HAP-1 (cell line): ENCODE data around the gene ADM.

Experiments
- DNase-seq, 2 experiments: peaks; one replicate each; pipeline ENCODE4 v3.0.0-alpha.2; 2016 to 2020; ENCODE audit warnings: low spot score in 2 of 2
- H3K27me3 ChIP-seq: fragments of 250-450 bp; sonication (Bioruptor Pico); 2 replicates; pipeline ENCODE4 v1.5.1; 2020; ENCODE audit warnings: low read depth, mild to moderate bottlenecking, moderate library complexity
- H3K36me3 ChIP-seq: fragments of 250-450 bp; sonication (Bioruptor Pico); replicated peaks from 2 replicates; pipeline ENCODE4 v1.5.1; 2020; ENCODE audit warnings: mild to moderate bottlenecking
- H3K4me1 ChIP-seq: fragments of 250-450 bp; sonication (Bioruptor Pico); 2 replicates; pipeline ENCODE4 v1.5.1; 2020; ENCODE audit warnings: mild to moderate bottlenecking
- H3K4me3 ChIP-seq: fragments of 250-450 bp; sonication (Bioruptor Pico); 2 replicates; pipeline ENCODE4 v1.5.1; 2020; ENCODE audit warnings: mild to moderate bottlenecking, moderate library complexity
- H3K9me3 ChIP-seq: fragments of 250-450 bp; sonication (Bioruptor Pico); 2 replicates; pipeline ENCODE4 v1.5.1; 2020; ENCODE audit warnings: mild to moderate bottlenecking, moderate library complexity
- in situ Hi-C: fragments of 300-500 bp; cut with MboI; formaldehyde crosslinking; loops from 3 replicates; pipeline ENCODE4 v1.14.3; 2020; ENCODE audit warnings: low sequenced_read_pairs, inconsistent platforms, mixed read lengths

ADM gene

DNA sequence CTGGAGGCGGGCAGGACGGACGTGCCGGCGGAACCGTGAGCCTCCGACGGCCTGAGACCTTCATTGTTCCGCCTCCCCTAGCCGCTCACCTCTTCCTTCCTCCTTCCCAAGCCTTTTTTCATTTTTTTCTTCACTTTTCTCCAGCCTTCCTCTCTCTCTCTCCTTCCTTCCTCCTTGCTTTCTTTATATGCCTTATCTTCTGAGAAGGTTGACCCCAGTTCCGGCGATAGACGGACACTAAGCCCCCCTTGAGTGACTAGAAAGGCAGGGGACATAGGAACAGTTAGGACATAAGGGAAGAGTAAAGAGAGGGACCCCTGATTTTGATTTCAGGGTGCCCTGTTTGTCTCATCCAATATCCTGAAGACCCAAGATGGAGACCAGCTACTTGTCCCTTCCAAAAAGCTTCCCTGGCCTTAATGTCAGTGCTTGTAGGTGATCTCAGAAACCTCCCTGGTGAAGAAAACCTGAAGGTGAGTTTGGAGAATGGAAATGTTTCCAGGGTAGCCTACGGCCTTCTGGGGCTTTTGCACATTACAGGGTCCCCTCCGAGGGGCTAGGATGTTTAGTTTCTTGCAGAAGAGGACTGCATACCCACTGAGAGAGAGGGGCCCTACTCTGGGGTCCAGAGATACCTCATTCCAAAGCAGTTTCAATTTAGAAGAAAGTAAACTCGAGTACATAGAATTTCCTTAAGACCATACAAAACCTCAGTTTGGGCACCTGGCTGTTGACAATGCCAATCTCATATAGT, 3.5 kb downstream of the ADM start:
- DNase-seq, result no peak
- Histone ChIP-seq H3K4me3 (peak overlapping the region; percentile 67), H3K4me1 (peaks cover 3% of the 10 kb centered on the region), H3K9me3 (no peaks in the 10 kb centered on the region), H3K36me3 (peaks cover 9% of the 10 kb centered on the region), H3K27me3 (no peaks in the 10 kb centered on the region)
- in situ Hi-C loops, result loop anchor here (10.0 to 25.0 kb wide), 4 partner anchors 321 to 696 kb away; no protein-coding TSS in a partner anchor

DNA sequence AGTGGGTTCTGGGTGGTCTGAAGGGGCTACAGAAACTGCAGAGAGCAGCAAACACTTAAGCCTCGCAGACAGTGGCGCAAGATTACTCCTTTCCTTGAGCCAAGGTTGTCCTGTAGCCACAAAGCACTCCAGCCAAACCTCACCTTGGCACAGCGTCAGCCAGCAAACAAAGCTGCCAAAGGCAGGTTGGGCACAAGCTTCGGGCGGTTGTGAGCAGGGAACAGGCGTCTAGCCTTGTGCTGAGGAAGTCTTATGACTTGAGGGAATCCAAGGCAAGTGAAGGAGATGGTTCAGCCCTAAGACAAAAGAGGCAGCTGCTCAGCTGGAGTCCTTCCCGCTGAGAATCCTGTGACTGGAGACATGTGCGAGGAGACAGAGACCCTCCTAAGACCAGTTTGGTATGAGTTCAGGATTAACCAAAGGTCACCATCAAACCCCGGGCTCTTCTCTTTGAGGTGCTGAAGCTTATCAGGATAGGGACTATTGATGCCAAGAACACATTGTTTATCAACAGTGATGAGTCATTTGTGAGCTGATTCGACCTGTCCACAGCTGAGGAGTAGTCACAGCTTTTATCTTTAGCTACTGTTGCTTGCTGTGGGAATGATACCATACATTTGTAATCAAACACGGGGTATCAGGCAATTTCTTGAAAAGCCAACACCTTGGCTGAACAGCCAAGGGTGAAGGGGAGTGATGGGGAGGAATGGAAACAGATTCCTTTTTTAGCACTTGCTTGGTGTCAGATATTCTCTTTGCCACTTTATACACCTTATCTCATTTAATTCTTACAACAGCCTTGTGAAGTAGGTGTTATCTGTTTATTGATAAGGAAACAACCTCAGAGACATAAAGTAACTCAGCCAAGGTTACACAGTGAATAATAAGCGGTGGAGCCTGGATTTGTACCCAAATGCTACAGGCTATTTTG, 4.6 kb downstream of the ADM start:
- H3K4me1 ChIP-seq, result peaks cover 3% of the 10 kb centered on the region
- in situ Hi-C loops, result loop anchor here (10.0 to 25.0 kb wide), 4 partner anchors 322 to 697 kb away; no protein-coding TSS in a partner anchor
- H3K4me3 ChIP-seq, result no peak overlapping the region
- peaks cover 9% of the 10 kb centered on the region for H3K36me3 ChIP-seq
- H3K27me3 ChIP-seq, result no peaks in the 10 kb centered on the region
- H3K9me3 ChIP-seq, result no peaks in the 10 kb centered on the region
- no peak for DNase-seq

DNA sequence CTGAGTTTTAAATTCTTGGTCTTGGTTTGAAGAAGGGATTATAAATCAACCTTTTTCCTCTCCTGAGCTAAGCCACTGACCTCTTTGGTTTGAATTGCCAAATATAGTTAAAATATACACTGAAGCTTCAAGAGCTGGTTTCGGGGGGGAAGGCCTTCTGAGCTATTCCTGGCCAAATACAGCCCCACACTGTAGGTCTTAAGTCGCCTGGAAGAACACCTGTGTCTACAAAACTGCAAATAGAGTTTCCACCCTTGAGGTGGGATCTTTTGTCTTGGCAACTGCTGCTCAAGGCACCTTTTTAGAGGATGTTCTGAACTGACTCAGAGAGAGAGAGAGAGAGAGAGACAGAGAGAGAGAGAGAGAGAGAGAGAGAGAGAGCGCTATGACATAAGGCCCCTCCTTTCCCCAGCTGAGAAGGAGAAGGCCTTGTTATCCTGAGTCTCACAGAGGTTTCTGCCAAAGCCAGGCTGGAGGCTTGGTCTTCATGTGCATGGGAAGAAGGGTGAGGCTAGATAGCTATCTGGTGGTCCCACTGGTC, 5.5 kb downstream of the ADM start:
- Histone ChIP-seq H3K4me3 (no peak overlapping the region), H3K27me3 (no peaks in the 10 kb centered on the region), H3K9me3 (no peaks in the 10 kb centered on the region), H3K36me3 (peaks cover 9% of the 10 kb centered on the region), H3K4me1 (peaks cover 3% of the 10 kb centered on the region)
- in situ Hi-C loops, result loop anchor here (25.0 kb wide), 3 partner anchors 323 to 698 kb away; no protein-coding TSS in a partner anchor
- DNase-seq, result no peak

DNA sequence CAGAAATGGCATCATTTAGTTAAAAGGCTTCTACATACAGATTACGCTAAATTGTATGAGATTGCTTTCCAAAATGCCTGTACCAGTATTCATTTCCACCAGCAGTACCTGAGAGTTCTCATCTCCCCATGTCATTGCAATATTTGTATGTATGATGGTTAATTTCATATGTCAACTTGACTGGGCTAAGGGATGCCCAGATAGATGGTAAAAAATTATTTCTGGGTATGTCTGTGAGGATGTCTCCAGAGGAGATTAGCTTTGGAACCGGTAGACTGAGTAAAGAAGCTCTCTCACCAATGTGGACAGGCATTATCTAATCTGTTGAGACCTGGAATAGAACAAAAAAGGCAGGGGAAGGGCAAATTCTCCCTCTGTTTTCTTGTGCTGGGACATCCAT, 6.9 kb downstream of the ADM start:
- in situ Hi-C loops, result loop anchor here (25.0 kb wide), 3 partner anchors 325 to 700 kb away; no protein-coding TSS in a partner anchor
- no peaks in the 10 kb centered on the region for H3K36me3 ChIP-seq

DNA sequence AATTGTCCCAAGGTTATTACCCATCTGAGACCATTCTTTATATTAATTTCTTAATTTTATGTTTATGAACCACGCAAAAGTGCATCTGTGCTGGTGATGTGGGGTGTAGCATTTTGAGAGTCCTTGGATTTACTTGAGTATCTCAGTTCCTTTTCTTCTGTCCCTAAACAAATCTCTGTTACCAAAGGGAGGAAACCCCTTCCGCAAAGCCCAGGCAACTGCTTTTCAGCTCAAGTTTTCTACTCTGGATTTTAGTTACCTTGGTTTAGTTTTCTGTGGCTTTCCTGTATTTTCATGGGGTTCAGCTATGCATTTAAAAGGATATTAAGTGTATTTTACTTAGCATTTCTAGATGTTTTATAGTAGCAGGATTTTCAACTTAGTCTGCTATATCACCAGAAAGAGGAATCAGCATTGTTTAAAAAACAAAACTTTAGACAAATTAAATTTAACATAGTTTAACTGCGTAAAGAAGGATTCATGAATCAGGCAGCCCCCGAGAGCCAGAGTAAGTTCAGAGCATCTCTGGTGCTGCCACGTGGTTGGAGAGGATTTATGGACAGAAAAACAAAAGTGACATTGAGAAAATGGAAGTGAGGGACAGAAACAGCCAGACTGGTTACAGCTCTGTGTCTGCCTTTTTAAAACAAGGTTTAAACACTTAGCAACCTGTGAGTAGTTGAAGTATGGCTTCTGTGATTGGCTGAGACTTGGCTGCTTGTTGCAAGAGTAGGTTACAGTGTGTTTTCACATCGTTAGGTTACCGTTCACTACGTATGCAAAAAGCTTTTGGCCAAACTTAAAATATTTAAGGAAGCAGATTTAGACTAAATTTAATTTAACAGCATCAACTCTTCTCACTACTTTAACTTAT, 9.6 kb downstream of the ADM start:
- H3K27me3 ChIP-seq, result no peaks in the 10 kb centered on the region
- H3K4me1 ChIP-seq, result peaks cover 12% of the 10 kb centered on the region
- no peaks in the 10 kb centered on the region for H3K9me3 ChIP-seq
- in situ Hi-C loops, result loop anchor here (25.0 kb wide), 3 partner anchors 327 to 702 kb away; no protein-coding TSS in a partner anchor
- H3K4me3 ChIP-seq, result no peak overlapping the region
- no peaks in the 10 kb centered on the region for H3K36me3 ChIP-seq
- DNase-seq, result no peak

More for the DNA sequence above, 6.9 kb downstream of the ADM start:
- no peaks in the 10 kb centered on the region for H3K27me3 ChIP-seq
- H3K4me3 ChIP-seq, result no peak overlapping the region
- no peaks in the 10 kb centered on the region for H3K9me3 ChIP-seq
- DNase-seq, result no peak
- H3K4me1 ChIP-seq, result peaks cover 7% of the 10 kb centered on the region

DNA sequence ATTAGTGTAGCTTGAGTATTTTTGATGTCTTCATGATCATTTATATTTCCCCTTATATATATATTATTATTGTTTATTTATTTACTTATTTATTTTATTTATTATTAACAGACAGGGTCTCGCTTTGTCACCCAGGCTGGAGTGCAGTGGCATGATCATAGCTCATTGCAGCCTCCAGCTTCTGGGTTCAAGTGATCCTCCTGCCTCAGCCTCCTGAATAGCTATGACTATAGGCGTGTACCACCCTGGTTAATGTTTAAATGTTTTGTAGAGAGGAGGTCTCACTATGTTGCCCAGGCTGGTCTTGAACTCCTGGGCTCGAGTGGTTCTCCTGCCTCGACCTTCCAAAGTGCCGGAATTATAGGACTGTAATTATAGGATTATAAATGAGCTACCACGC, 10.2 kb downstream of the ADM start:
- Histone ChIP-seq H3K9me3 (no peaks in the 10 kb centered on the region), H3K36me3 (no peaks in the 10 kb centered on the region), H3K4me1 (peaks cover 12% of the 10 kb centered on the region), H3K27me3 (no peaks in the 10 kb centered on the region), H3K4me3 (no peak overlapping the region)
- no peak for DNase-seq
- in situ Hi-C loops, result loop anchor here (25.0 kb wide), 3 partner anchors 328 to 703 kb away; no protein-coding TSS in a partner anchor

DNA sequence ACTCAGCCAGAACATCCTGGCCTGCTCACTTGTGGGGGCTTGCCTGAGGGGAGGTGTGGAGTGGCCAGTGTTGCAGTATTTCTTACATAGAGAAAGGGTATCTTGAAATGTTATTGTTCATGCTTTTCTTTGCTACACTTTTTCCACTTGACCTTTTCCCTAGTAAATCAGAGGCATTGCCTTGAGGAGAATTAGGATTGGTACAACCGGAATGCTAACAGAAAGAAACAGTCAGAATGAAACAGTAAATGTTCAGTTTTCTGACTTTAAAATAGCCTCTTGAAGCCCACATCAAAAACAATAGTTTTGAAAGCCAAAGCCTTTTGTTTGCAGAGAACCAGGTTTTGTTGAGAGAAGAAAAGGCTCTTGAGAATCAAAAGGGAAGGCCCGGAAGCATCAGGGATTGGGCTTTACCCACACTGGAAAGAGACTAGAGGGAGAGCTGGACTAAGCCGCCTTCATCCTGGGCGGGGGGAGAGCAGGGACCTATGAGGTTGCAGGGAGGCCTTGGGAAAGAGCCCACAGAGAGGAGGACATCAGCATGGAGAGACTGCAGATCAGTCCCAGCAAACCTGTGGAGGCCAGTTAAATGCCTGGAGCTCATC, 12.4 kb downstream of the ADM start:
- Histone ChIP-seq H3K36me3 (no peaks in the 10 kb centered on the region), H3K9me3 (no peaks in the 10 kb centered on the region), H3K4me3 (no peak overlapping the region), H3K27me3 (no peaks in the 10 kb centered on the region), H3K4me1 (peaks cover 12% of the 10 kb centered on the region)
- peak; percentile 87 to 93 for DNase-seq
- in situ Hi-C loops, result loop anchor here (25.0 kb wide), 3 partner anchors 330 to 705 kb away; no protein-coding TSS in a partner anchor

DNA sequence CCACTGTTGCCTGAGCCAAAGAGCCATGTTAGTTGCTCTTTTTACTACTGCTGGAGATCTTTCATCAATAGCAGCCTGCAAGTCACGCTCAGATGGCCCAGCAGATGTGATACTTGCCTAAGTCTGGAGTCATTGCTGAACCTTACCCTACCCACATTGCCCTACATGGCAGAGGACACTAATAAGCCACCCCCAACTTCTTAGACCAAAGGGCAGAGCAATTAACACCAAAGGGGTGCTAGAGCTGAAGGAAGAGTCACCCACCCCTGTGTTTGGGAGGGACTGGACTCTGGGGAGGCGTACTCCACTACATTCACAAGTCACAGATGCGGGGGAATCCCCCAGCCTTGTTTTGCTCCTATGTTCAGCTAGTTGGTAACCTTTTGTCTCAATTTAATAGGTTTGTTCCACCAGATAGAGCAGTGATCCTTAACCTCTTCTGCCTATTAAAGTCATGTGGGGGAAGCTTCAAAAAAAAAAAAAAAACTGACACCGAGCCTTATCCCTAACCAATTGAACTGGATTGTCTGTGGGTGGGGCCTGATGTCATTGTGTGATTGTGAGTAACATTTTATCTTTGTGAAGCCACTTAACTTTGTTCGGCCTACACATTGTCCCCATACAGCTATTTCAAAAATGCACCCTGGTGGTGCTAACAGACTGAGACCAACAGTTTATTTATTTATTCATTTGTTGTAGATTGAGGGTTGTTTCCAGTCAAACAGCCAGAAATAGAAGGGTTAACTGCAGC, 13.1 kb downstream of the ADM start:
- no peaks in the 10 kb centered on the region for H3K27me3 ChIP-seq
- H3K4me1 ChIP-seq, result peaks cover 15% of the 10 kb centered on the region
- no peak overlapping the region for H3K4me3 ChIP-seq
- no peak for DNase-seq
- no peaks in the 10 kb centered on the region for H3K9me3 ChIP-seq
- in situ Hi-C loops, result loop anchor here (25.0 kb wide), 3 partner anchors 331 to 706 kb away; no protein-coding TSS in a partner anchor
- no peaks in the 10 kb centered on the region for H3K36me3 ChIP-seq

DNA sequence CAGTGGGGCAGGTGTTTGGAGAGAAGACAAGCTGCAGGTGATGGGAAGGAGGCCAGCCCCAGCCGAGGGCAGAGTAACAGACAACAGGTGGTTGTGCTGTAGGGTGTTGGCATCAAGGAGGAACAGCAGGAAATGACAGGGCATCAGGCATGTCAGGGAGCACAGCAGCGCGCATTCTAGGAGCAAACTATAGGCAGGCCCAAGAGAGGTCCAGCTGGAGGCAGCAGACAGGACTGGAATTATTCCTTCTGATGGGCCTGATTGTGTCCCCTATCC, 13.6 kb downstream of the ADM start:
- no peak overlapping the region for H3K4me3 ChIP-seq
- in situ Hi-C loops, result loop anchor here (25.0 kb wide), 3 partner anchors 331 to 706 kb away; no protein-coding TSS in a partner anchor
- H3K36me3 ChIP-seq, result no peaks in the 10 kb centered on the region
- no peaks in the 10 kb centered on the region for H3K9me3 ChIP-seq
- peaks cover 19% of the 10 kb centered on the region for H3K4me1 ChIP-seq
- no peaks in the 10 kb centered on the region for H3K27me3 ChIP-seq
- DNase-seq, result no peak

DNA sequence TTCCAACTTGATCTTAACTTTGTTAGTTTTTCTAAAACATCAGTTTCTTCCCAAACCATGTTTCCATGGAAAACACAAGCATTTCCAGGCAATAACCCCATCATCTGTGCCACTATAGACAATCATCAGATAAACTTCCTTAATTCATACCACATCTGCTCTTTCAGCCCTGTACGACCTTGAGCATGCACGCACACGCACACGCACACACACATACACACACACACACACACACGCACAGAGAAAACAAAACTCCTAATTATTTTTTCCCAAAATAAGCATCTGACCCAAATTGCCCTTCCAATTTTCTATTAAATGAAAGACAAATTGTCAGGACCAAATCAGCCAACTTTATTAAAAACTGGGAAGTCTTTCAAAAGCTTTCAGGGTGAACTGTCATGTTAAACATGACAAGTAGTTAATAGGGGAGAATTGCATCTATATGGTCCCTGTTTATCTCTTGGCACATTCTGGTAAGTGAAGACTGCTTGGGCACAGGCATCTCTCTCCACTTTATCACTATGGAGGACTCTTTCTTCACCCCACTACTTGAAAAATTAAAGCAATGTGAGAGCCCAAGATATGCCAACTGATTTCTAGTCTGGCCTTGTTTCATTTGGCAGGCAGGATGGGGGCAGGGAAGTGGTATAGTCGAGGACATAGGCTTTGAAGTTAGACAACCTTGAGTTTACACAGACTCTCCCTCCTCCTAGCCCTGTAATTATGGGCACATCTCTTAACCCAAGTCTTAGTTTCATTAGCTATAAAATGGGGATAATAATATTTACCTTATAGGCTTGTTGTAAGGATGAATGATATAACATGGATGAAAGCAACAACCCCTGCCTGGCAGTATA, 15.1 kb downstream of the ADM start:
- peaks cover 30% of the 10 kb centered on the region for H3K4me1 ChIP-seq
- no peaks in the 10 kb centered on the region for H3K27me3 ChIP-seq
- no peak for DNase-seq
- in situ Hi-C loops, result loop anchor here (10.0 to 25.0 kb wide), 4 partner anchors 333 to 708 kb away; no protein-coding TSS in a partner anchor
- no peaks in the 10 kb centered on the region for H3K36me3 ChIP-seq
- no peak overlapping the region for H3K4me3 ChIP-seq
- no peaks in the 10 kb centered on the region for H3K9me3 ChIP-seq

DNA sequence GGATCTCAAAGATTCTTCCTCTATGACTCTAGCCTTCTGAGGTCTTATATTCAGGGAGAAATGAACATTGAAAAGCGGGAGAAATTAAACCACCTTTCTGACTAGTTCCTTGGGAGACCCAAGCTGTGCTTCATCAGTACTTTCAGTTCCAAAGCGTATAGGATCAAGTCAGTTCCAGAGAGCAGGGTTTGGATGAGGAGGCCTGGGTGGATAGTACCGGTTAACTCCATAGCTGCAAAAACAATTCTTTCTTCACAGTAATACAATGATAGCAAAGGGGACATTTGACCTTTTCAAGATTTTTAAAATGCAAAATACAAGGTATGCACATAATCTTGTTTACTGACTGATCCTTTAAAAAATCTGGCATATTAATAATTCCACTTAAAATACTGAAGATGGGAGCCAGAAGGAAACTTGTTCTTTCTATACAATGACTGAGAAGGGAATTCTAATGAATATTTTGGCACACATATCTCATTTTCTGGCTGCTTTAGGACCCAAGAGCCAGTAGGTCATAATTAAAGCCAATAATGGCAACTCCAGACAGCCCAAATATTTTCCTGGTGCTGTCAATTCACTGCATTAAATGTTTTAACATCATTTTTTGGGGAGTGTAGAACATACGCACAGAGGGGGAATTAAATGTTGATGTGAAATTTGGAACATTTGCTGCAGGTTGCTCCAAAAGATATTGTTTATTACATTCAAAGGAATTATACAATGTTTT, 16.0 kb downstream of the ADM start:
- H3K4me3 ChIP-seq, result no peak overlapping the region
- in situ Hi-C loops, result loop anchor here (10.0 to 25.0 kb wide), 4 partner anchors 334 to 709 kb away; no protein-coding TSS in a partner anchor

More for the DNA sequence above, 16.0 kb downstream of the ADM start:
- DNase-seq, result no peak
- Histone ChIP-seq H3K9me3 (no peaks in the 10 kb centered on the region), H3K27me3 (no peaks in the 10 kb centered on the region), H3K36me3 (no peaks in the 10 kb centered on the region), H3K4me1 (peaks cover 30% of the 10 kb centered on the region)
